Peyer's patch (tissue), 4 donors: ENCODE data around the gene SLC15A1. TPM values are rescaled to one million over a fixed set of nuclear protein-coding genes. Genes with fewer than 3 reads are reported as not detected.
"Not testable (repeated sequence)": the region's sequence is repeated elsewhere in the genome, so short reads cannot be mapped to it uniquely, and the experiment has no call there.

Source experiments
- DNase-seq, 3 donors: peaks; one replicate each; pipeline ENCODE4 v3.0.0-alpha.2; 2017 to 2019
- H3K27ac ChIP-seq, 4 donors: fragments of 200-600 bp; sonication (generic); one replicate each; pipeline ENCODE4 v1.5.1; 2016 to 2019
- H3K27me3 ChIP-seq, 2 donors: fragments of 200-600 bp; sonication (generic); one replicate each; pipeline ENCODE4 v1.5.1; 2019
- H3K36me3 ChIP-seq, 3 donors: fragments of 200-600 bp; sonication (generic); one replicate each; pipeline ENCODE4 v1.5.1; 2016 to 2019
- H3K4me1 ChIP-seq, 4 donors: fragments of 200-600 bp; sonication (generic); one replicate each; pipeline ENCODE4 v1.5.1; 2016 to 2019
- H3K4me3 ChIP-seq, 4 donors: fragments of 200-600 bp; sonication (generic); 1 replicate in 3 of 4; 2 replicates in 1 of 4; pipeline ENCODE4 v1.5.1; 2016 to 2019; ENCODE audit warnings: mild to moderate bottlenecking in 1 of 4
- H3K9me3 ChIP-seq, 4 donors: fragments of 200-600 bp; sonication (generic); one replicate each; pipeline ENCODE4 v1.5.1; 2016 to 2019; ENCODE audit warnings: mild to moderate bottlenecking in 1 of 4
- CTCF ChIP-seq, 6 experiments: fragments of 450-650 bp in 4 of 6; fragments of 200-600 bp in 2 of 6; sonication (generic) in 1 of 6; IDR thresholded peaks; one replicate each; pipeline ENCODE4 v1.5.1; 2017 to 2019; ENCODE audit warnings: antibody characterized with exemption in 6 of 6, mild to moderate bottlenecking in 3 of 6, moderate library complexity in 1 of 6
- POLR2A ChIP-seq, 2 donors: fragments of 450-650 bp; IDR thresholded peaks; one replicate each; pipeline ENCODE4 v1.5.1; 2017; ENCODE audit warnings: antibody characterized with exemption in 2 of 2, mild to moderate bottlenecking in 2 of 2, moderate library complexity in 2 of 2
- total RNA-seq, 4 donors: library from RNA; depleted of rRNA; stranded (reverse); fragments of >200 nt; gene quantifications; one replicate each; pipeline ENCODE4 v1.1.0, GENCODE V29; 2016

The SLC15A1 gene
- total RNA-seq, 4 donors from 2014 or later = 4.1 to 732 (median 555) TPM

GRCh38 chr13:98765996-98766519 is 13.6 kb upstream of the SLC15A1 start:
- DNase-seq = no peak
- TF ChIP-seq CTCF (IDR thresholded peaks at IDR 0.05) (no peak), POLR2A (IDR thresholded peaks at IDR 0.05) (no peak)
- peaks cover 0 to 24% (median 0%) of the 10 kb centered on the region in 4 donors for H3K4me1 ChIP-seq
- H3K9me3 ChIP-seq = no peaks in the 10 kb centered on the region
- H3K36me3 ChIP-seq = no peaks in the 10 kb centered on the region
- H3K4me3 ChIP-seq = no peak overlapping the region
- peak overlapping the region in 1 of 4 donors; percentile 9 for H3K27ac ChIP-seq
- H3K27me3 ChIP-seq = no peaks in the 10 kb centered on the region

- peak in 1 of 3 donors; percentile 26 for DNase-seq
- Histone ChIP-seq H3K36me3 (no peaks in the 10 kb centered on the region), H3K27ac (peak overlapping the region in 2 of 4 donors; percentile 40 to 70), H3K9me3 (no peaks in the 10 kb centered on the region), H3K27me3 (no peaks in the 10 kb centered on the region), H3K4me3 (peak overlapping the region in 2 of 4 donors; percentile 28 to 48), H3K4me1 (peaks cover 0 to 25% (median 0%) of the 10 kb centered on the region in 4 donors)
- TF ChIP-seq CTCF (IDR thresholded peaks at IDR 0.05) (peak in 2 of 6 experiments; percentile 0 to 26), POLR2A (IDR thresholded peaks at IDR 0.05) (no peak)
These were observed 9.6 kb upstream of the SLC15A1 start for GRCh38 chr13:98761986-98762616.

- Histone ChIP-seq H3K9me3 (no peaks in the 10 kb centered on the region), H3K27me3 (no peaks in the 10 kb centered on the region), H3K27ac (peak overlapping the region in 2 of 4 donors; percentile 40 to 70), H3K36me3 (no peaks in the 10 kb centered on the region), H3K4me3 (peak overlapping the region in 2 of 4 donors; percentile 28 to 48), H3K4me1 (peaks cover 0 to 21% (median 0%) of the 10 kb centered on the region in 4 donors)
- DNase-seq = peak in 1 of 3 donors; percentile 59
- TF ChIP-seq CTCF (IDR thresholded peaks at IDR 0.05) (peak in 2 of 6 experiments; percentile 1 to 26), POLR2A (IDR thresholded peaks at IDR 0.05) (no peak)
These were observed 8.9 kb upstream of the SLC15A1 start for GRCh38 chr13:98761126-98761985.

GRCh38 chr13:98755729-98756128 is 3.3 kb upstream of the SLC15A1 start:
- H3K4me3 ChIP-seq = no peak overlapping the region
- peaks cover 0 to 14% (median 2%) of the 10 kb centered on the region in 4 donors for H3K4me1 ChIP-seq
- H3K27me3 ChIP-seq = peaks cover 0 to 13% of the 10 kb centered on the region in 2 donors
- no peak overlapping the region for H3K27ac ChIP-seq
- H3K36me3 ChIP-seq = no peaks in the 10 kb centered on the region
- no peaks in the 10 kb centered on the region for H3K9me3 ChIP-seq
- TF ChIP-seq POLR2A (IDR thresholded peaks at IDR 0.05) (no peak), CTCF (IDR thresholded peaks at IDR 0.05) (no peak)
- DNase-seq = peak in 1 of 3 donors; percentile 43

- DNase-seq = peak in 1 of 3 donors; percentile 17
- no peaks in the 10 kb centered on the region for H3K9me3 ChIP-seq
- no peak for TF ChIP-seq POLR2A (IDR thresholded peaks at IDR 0.05)
- TF ChIP-seq CTCF (IDR thresholded peaks at IDR 0.05) = no peak
- H3K4me1 ChIP-seq = peaks cover 0 to 14% (median 2%) of the 10 kb centered on the region in 4 donors
- H3K27ac ChIP-seq = no peak overlapping the region
- H3K36me3 ChIP-seq = no peaks in the 10 kb centered on the region
- H3K4me3 ChIP-seq = no peak overlapping the region
- H3K27me3 ChIP-seq = peaks cover 0 to 13% of the 10 kb centered on the region in 2 donors
These were observed 2.6 kb upstream of the SLC15A1 start for GRCh38 chr13:98755116-98755515.

- DNase-seq, H3K36me3 ChIP-seq: not testable (repeated sequence)
- peaks cover 0 to 13% of the 10 kb centered on the region in 2 donors for H3K27me3 ChIP-seq
These were observed 2.0 kb upstream of the SLC15A1 start for GRCh38 chr13:98754468-98754867.

More at GRCh38 chr13:98754468-98754867, 2.0 kb upstream of the SLC15A1 start:
- H3K4me1 ChIP-seq = peaks cover 0 to 14% (median 2%) of the 10 kb centered on the region in 4 donors
- H3K4me3 ChIP-seq, H3K27ac ChIP-seq, H3K9me3 ChIP-seq: not testable (repeated sequence)
